ENCODE results near the gene MAP3K10. TPM values are rescaled to one million over a fixed set of nuclear protein-coding genes. Genes with fewer than 3 reads are reported as not detected.

The MAP3K10 gene
- total and polyA plus RNA-seq, 7 experiments from 2014 or later: 0.09 to 31.5 (median 22.5) TPM

DNA sequence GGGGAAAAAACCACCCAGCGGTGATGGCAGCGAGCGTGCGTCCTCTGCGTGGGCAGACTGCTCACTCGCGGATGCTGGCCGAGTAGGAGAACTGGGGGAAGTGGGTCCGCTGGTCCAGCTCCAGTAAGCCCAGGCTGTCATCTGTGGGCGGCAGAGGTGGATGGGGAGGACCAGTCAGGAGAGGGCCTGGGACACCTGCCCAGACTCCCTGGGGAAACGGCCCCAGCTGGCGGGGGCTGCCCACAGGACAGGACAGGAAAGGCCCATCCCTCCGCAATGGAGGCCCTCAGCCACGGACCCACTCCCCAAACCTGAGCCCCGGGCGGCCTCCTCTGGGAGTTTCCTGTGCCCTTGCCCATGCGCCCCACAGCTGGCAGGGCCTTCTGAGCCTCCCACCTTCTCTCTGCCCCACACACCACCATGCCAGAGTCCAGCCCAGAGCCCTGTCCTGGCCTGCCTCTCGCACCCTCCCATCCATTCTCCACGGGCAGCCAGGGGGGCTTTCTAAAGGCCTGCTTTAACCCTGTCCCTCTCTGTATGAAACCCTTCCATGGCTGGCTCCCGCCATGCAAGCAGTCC lies 42.7 kb downstream of the MAP3K10 start:
- ChIA-PET POLR2A (interaction anchor here (0.5 kb wide), 1 partner anchor 15 kb away, joined by 3 read pairs; no protein-coding TSS in a partner anchor), CTCF (no interaction called here)
- Histone ChIP-seq H3K36me3 (ENCODE audit: control insufficient read depth in 2 of 3, insufficient read depth in 3 of 3, low read length in 3 of 3) (peaks cover 0 to 63% (median 0%) of the 10 kb centered on the region in 3 experiments), H3K9me3 (ENCODE audit: control insufficient read depth in 2 of 3, low read length in 3 of 3) (no peaks in the 10 kb centered on the region), H3K4me1 (ENCODE audit: control insufficient read depth in 2 of 2, insufficient read depth in 2 of 2, low read length in 2 of 2) (no peaks in the 10 kb centered on the region), H3K27ac (ENCODE audit: low read depth, low read length) (no peak overlapping the region), H3K4me3 (ENCODE audit: low read length) (no peak overlapping the region), H3K27me3 (ENCODE audit: control insufficient read depth in 2 of 2, insufficient read depth in 2 of 2, low read length in 2 of 2) (no peaks in the 10 kb centered on the region)
- intact Hi-C loops (cut with micrococcal nuclease): no loop called here
- Mint-ChIP-seq H3K9me3 (no peaks in the 10 kb centered on the region), H3K4me1 (peaks cover 0 to 11% (median 3%) of the 10 kb centered on the region in 7 donors), H3K4me3 (no peak overlapping the region), H3K27me3 (no peaks in the 10 kb centered on the region), H3K27ac (no peak overlapping the region), H3K36me3 (peaks cover 4 to 13% (median 5%) of the 10 kb centered on the region in 5 donors)
- DNase-seq: no peak
- ATAC-seq: no peak

- H3K36me3 ChIP-seq (ENCODE audit: control insufficient read depth in 2 of 3, insufficient read depth in 3 of 3, low read length in 3 of 3): peaks cover 0 to 71% (median 0%) of the 10 kb centered on the region in 3 experiments
- no peaks in the 10 kb centered on the region for H3K27me3 ChIP-seq (ENCODE audit: control insufficient read depth in 2 of 2, insufficient read depth in 2 of 2, low read length in 2 of 2)
- H3K4me1 Mint-ChIP-seq: peaks cover 0 to 4% (median 3%) of the 10 kb centered on the region in 7 donors
- no peak for ATAC-seq
- no peaks in the 10 kb centered on the region for H3K9me3 Mint-ChIP-seq
- ChIA-PET CTCF (interaction anchor here (0.7 kb wide), 1 partner anchor 164 kb away, joined by 5 read pairs; no protein-coding TSS in a partner anchor), POLR2A (interaction anchor here (0.5 kb wide), 1 partner anchor 16 kb away, joined by 3 read pairs; no protein-coding TSS in a partner anchor)
- H3K4me1 ChIP-seq (ENCODE audit: control insufficient read depth in 2 of 2, insufficient read depth in 2 of 2, low read length in 2 of 2): no peaks in the 10 kb centered on the region
- H3K27ac ChIP-seq (ENCODE audit: low read depth, low read length): no peak overlapping the region
- intact Hi-C loops (cut with micrococcal nuclease): no loop called here
- DNase-seq: no peak
- H3K4me3 Mint-ChIP-seq: no peak overlapping the region
- H3K27me3 Mint-ChIP-seq: no peaks in the 10 kb centered on the region
- H3K4me3 ChIP-seq (ENCODE audit: low read length): no peak overlapping the region
- H3K27ac Mint-ChIP-seq: peak overlapping the region in 1 of 9 donors; percentile 32
- peaks cover 4 to 16% (median 5%) of the 10 kb centered on the region in 5 donors for H3K36me3 Mint-ChIP-seq
- no peaks in the 10 kb centered on the region for H3K9me3 ChIP-seq (ENCODE audit: control insufficient read depth in 2 of 3, low read length in 3 of 3)
These were observed 43.4 kb downstream of the MAP3K10 start for GRCh38 chr19:40234429-40235237.

GRCh38 chr19:40235238-40236025 lies 44.2 kb downstream of the MAP3K10 start:
- intact Hi-C loops (cut with micrococcal nuclease): no loop called here
- Mint-ChIP-seq H3K9me3 (no peaks in the 10 kb centered on the region), H3K27ac (no peak overlapping the region), H3K36me3 (peaks cover 4 to 20% (median 5%) of the 10 kb centered on the region in 5 donors), H3K27me3 (no peaks in the 10 kb centered on the region), H3K4me1 (peaks cover 0 to 3% (median 0%) of the 10 kb centered on the region in 7 donors), H3K4me3 (no peak overlapping the region)
- Histone ChIP-seq H3K27me3 (ENCODE audit: control insufficient read depth in 2 of 2, insufficient read depth in 2 of 2, low read length in 2 of 2) (no peaks in the 10 kb centered on the region), H3K36me3 (ENCODE audit: control insufficient read depth in 2 of 3, insufficient read depth in 3 of 3, low read length in 3 of 3) (peaks cover 0 to 79% (median 0%) of the 10 kb centered on the region in 3 experiments), H3K9me3 (ENCODE audit: control insufficient read depth in 2 of 3, low read length in 3 of 3) (no peaks in the 10 kb centered on the region), H3K4me1 (ENCODE audit: control insufficient read depth in 2 of 2, insufficient read depth in 2 of 2, low read length in 2 of 2) (no peaks in the 10 kb centered on the region), H3K4me3 (ENCODE audit: low read length) (no peak overlapping the region), H3K27ac (ENCODE audit: low read depth, low read length) (no peak overlapping the region)
- ATAC-seq (no peak), DNase-seq (no peak)
- ChIA-PET POLR2A (no interaction called here), CTCF (interaction anchor here (0.7 kb wide), 1 partner anchor 164 kb away, joined by 5 read pairs; no protein-coding TSS in a partner anchor)

DNA sequence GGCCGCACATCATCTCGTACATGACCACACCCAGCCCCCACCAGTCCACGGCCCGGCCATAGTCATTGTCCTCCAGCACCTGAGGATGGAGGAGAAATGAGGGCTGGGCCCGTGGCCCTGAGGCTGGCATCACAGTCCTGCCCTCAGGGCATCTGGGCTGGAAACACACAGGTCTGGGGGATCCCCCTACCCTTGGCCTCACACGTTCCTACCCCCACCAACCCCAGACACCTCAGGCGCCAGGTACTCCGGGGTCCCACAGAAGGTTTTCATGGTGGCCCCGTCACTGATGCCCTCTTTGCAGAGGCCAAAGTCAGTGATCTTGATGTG lies 44.8 kb downstream of the MAP3K10 start:
- no peaks in the 10 kb centered on the region for H3K9me3 ChIP-seq (ENCODE audit: control insufficient read depth in 2 of 3, low read length in 3 of 3)
- ATAC-seq: no peak
- DNase-seq: no peak
- no peaks in the 10 kb centered on the region for H3K9me3 Mint-ChIP-seq
- H3K27me3 ChIP-seq (ENCODE audit: control insufficient read depth in 2 of 2, insufficient read depth in 2 of 2, low read length in 2 of 2): no peaks in the 10 kb centered on the region
- H3K4me1 Mint-ChIP-seq: peaks cover 0 to 2% (median 0%) of the 10 kb centered on the region in 7 donors
- H3K36me3 Mint-ChIP-seq: peaks cover 5 to 22% (median 5%) of the 10 kb centered on the region in 5 donors
- peaks cover 0 to 84% (median 0%) of the 10 kb centered on the region in 3 experiments for H3K36me3 ChIP-seq (ENCODE audit: control insufficient read depth in 2 of 3, insufficient read depth in 3 of 3, low read length in 3 of 3)
- ChIA-PET CTCF (no interaction called here), POLR2A (no interaction called here)
- no peaks in the 10 kb centered on the region for H3K27me3 Mint-ChIP-seq
- H3K27ac Mint-ChIP-seq: no peak overlapping the region
- intact Hi-C loops (cut with micrococcal nuclease): no loop called here
- H3K27ac ChIP-seq (ENCODE audit: low read depth, low read length): no peak overlapping the region
- no peak overlapping the region for H3K4me3 ChIP-seq (ENCODE audit: low read length)
- no peak overlapping the region for H3K4me3 Mint-ChIP-seq
- H3K4me1 ChIP-seq (ENCODE audit: control insufficient read depth in 2 of 2, insufficient read depth in 2 of 2, low read length in 2 of 2): no peaks in the 10 kb centered on the region

- H3K27me3 ChIP-seq (ENCODE audit: control insufficient read depth in 2 of 2, insufficient read depth in 2 of 2, low read length in 2 of 2): no peaks in the 10 kb centered on the region
- H3K4me1 ChIP-seq (ENCODE audit: control insufficient read depth in 2 of 2, insufficient read depth in 2 of 2, low read length in 2 of 2): no peaks in the 10 kb centered on the region
- ChIA-PET CTCF (no interaction called here), POLR2A (no interaction called here)
- no peak for ATAC-seq
- Mint-ChIP-seq H3K9me3 (no peaks in the 10 kb centered on the region), H3K27ac (peak overlapping the region in 1 of 9 donors; percentile 59), H3K36me3 (peaks cover 5 to 26% (median 8%) of the 10 kb centered on the region in 5 donors), H3K27me3 (no peaks in the 10 kb centered on the region), H3K4me3 (no peak overlapping the region), H3K4me1 (no peaks in the 10 kb centered on the region)
- H3K36me3 ChIP-seq (ENCODE audit: control insufficient read depth in 2 of 3, insufficient read depth in 3 of 3, low read length in 3 of 3): peaks cover 0 to 88% (median 0%) of the 10 kb centered on the region in 3 experiments
- no peak overlapping the region for H3K27ac ChIP-seq (ENCODE audit: low read depth, low read length)
- H3K4me3 ChIP-seq (ENCODE audit: low read length): no peak overlapping the region
- H3K9me3 ChIP-seq (ENCODE audit: control insufficient read depth in 2 of 3, low read length in 3 of 3): no peaks in the 10 kb centered on the region
- DNase-seq: peak in 1 of 9 donors; percentile 4
- intact Hi-C loops (cut with micrococcal nuclease): no loop called here
These were observed 45.1 kb downstream of the MAP3K10 start for GRCh38 chr19:40236366-40236765.

DNA sequence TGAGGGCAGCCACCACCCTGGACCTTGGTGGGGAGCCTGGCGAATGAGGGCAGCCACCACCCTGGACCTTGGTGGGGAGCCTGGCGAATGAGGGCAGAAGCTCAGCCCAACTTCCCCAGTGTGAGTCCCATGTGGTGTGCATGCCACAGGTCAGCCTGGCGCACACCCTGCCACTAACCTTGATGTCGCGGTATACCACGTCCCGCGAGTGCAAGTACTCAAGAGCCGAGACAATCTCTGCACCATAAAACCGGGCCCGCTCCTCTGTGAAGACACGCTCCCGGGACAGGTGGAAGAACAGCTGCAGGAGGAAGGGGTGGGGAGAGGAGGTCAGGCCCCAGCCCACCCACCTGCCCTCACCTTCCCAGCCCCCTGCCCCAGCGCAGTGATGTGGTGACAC lies 46.6 kb downstream of the MAP3K10 start:
- Histone ChIP-seq H3K9me3 (ENCODE audit: control insufficient read depth in 2 of 3, low read length in 3 of 3) (no peaks in the 10 kb centered on the region), H3K36me3 (ENCODE audit: control insufficient read depth in 2 of 3, insufficient read depth in 3 of 3, low read length in 3 of 3) (peaks cover 0 to 99% (median 4%) of the 10 kb centered on the region in 3 experiments), H3K27ac (ENCODE audit: low read depth, low read length) (no peak overlapping the region), H3K4me3 (ENCODE audit: low read length) (no peak overlapping the region), H3K4me1 (ENCODE audit: control insufficient read depth in 2 of 2, insufficient read depth in 2 of 2, low read length in 2 of 2) (no peaks in the 10 kb centered on the region), H3K27me3 (ENCODE audit: control insufficient read depth in 2 of 2, insufficient read depth in 2 of 2, low read length in 2 of 2) (no peaks in the 10 kb centered on the region)
- ATAC-seq (no peak), DNase-seq (no peak)
- H3K36me3 Mint-ChIP-seq: peaks cover 5 to 32% (median 8%) of the 10 kb centered on the region in 5 donors
- ChIA-PET CTCF (no interaction called here), POLR2A (no interaction called here)
- intact Hi-C loops (cut with micrococcal nuclease): no loop called here
- H3K9me3 Mint-ChIP-seq: no peaks in the 10 kb centered on the region
- peak overlapping the region in 1 of 9 donors; percentile 72 for H3K27ac Mint-ChIP-seq
- H3K4me1 Mint-ChIP-seq: no peaks in the 10 kb centered on the region
- H3K27me3 Mint-ChIP-seq: no peaks in the 10 kb centered on the region
- no peak overlapping the region for H3K4me3 Mint-ChIP-seq
